BE2C (cell line): ENCODE data around the gene DOK7.

ENCODE experiments used
- DNase-seq: peaks from one replicate; pipeline ENCODE4 v3.0.0-alpha.2; 2020
- H3K27me3 ChIP-seq: fragments of 250-450 bp; sonication (Bioruptor Pico); 2 replicates; pipeline ENCODE4 v1.5.1; 2020; ENCODE audit warnings: mild to moderate bottlenecking
- H3K36me3 ChIP-seq: fragments of 250-450 bp; sonication (Bioruptor Pico); 2 replicates; pipeline ENCODE4 v1.5.1; 2020; ENCODE audit warnings: mild to moderate bottlenecking
- H3K4me1 ChIP-seq: fragments of 250-450 bp; sonication (Bioruptor Pico); 2 replicates; pipeline ENCODE4 v1.5.1; 2020
- H3K4me3 ChIP-seq: 2 replicates; pipeline ENCODE4 v1.5.1; 2011; ENCODE audit warnings: low read depth, low read length
- H3K9me3 ChIP-seq: fragments of 250-450 bp; sonication (Bioruptor Pico); 2 replicates; pipeline ENCODE4 v1.5.1; 2020
- CTCF ChIP-seq: IDR thresholded peaks from 2 replicates; pipeline ENCODE4 v1.5.1; 2012; ENCODE audit warnings: mild to moderate bottlenecking, low read depth, low read length

Gene DOK7

GRCh38 chr4:3444351-3445110 lies 18.6 kb upstream of the DOK7 start:
- Histone ChIP-seq H3K36me3 (no peaks in the 10 kb centered on the region), H3K9me3 (no peaks in the 10 kb centered on the region), H3K27me3 (no peaks in the 10 kb centered on the region), H3K4me3 (no peak overlapping the region), H3K4me1 (no peaks in the 10 kb centered on the region)
- TF ChIP-seq CTCF: no peak
- no peak for DNase-seq

GRCh38 chr4:3445111-3445820 lies 17.8 kb upstream of the DOK7 start:
- Histone ChIP-seq H3K36me3 (no peaks in the 10 kb centered on the region), H3K4me3 (no peak overlapping the region), H3K27me3 (no peaks in the 10 kb centered on the region), H3K4me1 (no peaks in the 10 kb centered on the region), H3K9me3 (no peaks in the 10 kb centered on the region)
- TF ChIP-seq CTCF: no peak
- DNase-seq: no peak

GRCh38 chr4:3445829-3446545 lies 17.1 kb upstream of the DOK7 start:
- TF ChIP-seq CTCF: no peak
- Histone ChIP-seq H3K4me3 (no peak overlapping the region), H3K4me1 (no peaks in the 10 kb centered on the region), H3K36me3 (no peaks in the 10 kb centered on the region), H3K27me3 (no peaks in the 10 kb centered on the region), H3K9me3 (no peaks in the 10 kb centered on the region)
- DNase-seq: no peak

- Histone ChIP-seq H3K4me3 (no peak overlapping the region), H3K27me3 (no peaks in the 10 kb centered on the region), H3K36me3 (no peaks in the 10 kb centered on the region), H3K4me1 (no peaks in the 10 kb centered on the region), H3K9me3 (no peaks in the 10 kb centered on the region)
- no peak for DNase-seq
- TF ChIP-seq CTCF: no peak
Measured at GRCh38 chr4:3446631-3447320, 16.3 kb upstream of the DOK7 start.

GRCh38 chr4:3447431-3448395 lies 15.4 kb upstream of the DOK7 start:
- DNase-seq: no peak
- H3K27me3 ChIP-seq: no peaks in the 10 kb centered on the region
- no peaks in the 10 kb centered on the region for H3K4me1 ChIP-seq
- H3K4me3 ChIP-seq: no peak overlapping the region
- TF ChIP-seq CTCF: no peak
- no peaks in the 10 kb centered on the region for H3K9me3 ChIP-seq
- H3K36me3 ChIP-seq: no peaks in the 10 kb centered on the region
